ENCODE data around the gene HM13.

- TF ChIP-seq CTCF (conservative IDR thresholded peaks at IDR 0.05; ENCODE audit: low read length) (no peak), EZH2phosphoT487 (IDR thresholded peaks at IDR 0.05; ENCODE audit: borderline replicate concordance) (no peak)
These were observed 39.3 kb upstream of the HM13 start, which contains the start of the genes DEFB124 and REM1 for GRCh38 chr20:31474758-31475427.

All from Loucy (cell line).